WTC11 (cell line): ENCODE measurements around the gene KCNA2. TPM values are rescaled to one million over a fixed set of nuclear protein-coding genes. Genes with fewer than 3 reads are reported as not detected.

ENCODE experiments used
- ATAC-seq: fragments of 200-7000 bp; cut with Tn5 transposase; 2 replicates; pipeline ENCODE4 v1.10.0; 2021; ENCODE audit warnings: mild to moderate bottlenecking, moderate library complexity
- CTCF ChIA-PET: fragments of 300-600 bp; sonication (Branson Sonifier 250); formaldehyde crosslinking; loops from one replicate; lab custom pipeline; 2021; ENCODE audit warnings: antibody characterized with exemption; lab: Charles Lee
- POLR2A ChIA-PET: fragments of 350-600 bp; sonication (Branson Sonifier 250); formaldehyde crosslinking; loops from one replicate; lab custom pipeline; 2021; ENCODE audit warnings: antibody characterized with exemption; lab: Charles Lee
- DNase-seq: peaks from one replicate; pipeline ENCODE4 v3.0.0; 2021; ENCODE audit warnings: low spot score
- H3K27ac Mint-ChIP-seq: 2 replicates; pipeline ENCODE4 v1.8.0; 2021; ENCODE audit warnings: mixed read lengths
- H3K27me3 Mint-ChIP-seq: 2 replicates; pipeline ENCODE4 v1.8.0; 2021; ENCODE audit warnings: low read depth, mild to moderate bottlenecking, moderate library complexity, mixed read lengths
- H3K36me3 Mint-ChIP-seq: 2 replicates; pipeline ENCODE4 v1.8.0; 2021; ENCODE audit warnings: mixed read lengths
- H3K4me1 Mint-ChIP-seq: 2 replicates; pipeline ENCODE4 v1.8.0; 2022; ENCODE audit warnings: mixed read lengths
- H3K4me3 Mint-ChIP-seq: 2 replicates; pipeline ENCODE4 v1.8.0; 2021; ENCODE audit warnings: mild to moderate bottlenecking, moderate library complexity, mixed read lengths
- H3K9me3 Mint-ChIP-seq: 2 replicates; pipeline ENCODE4 v1.8.0; 2021; ENCODE audit warnings: mixed read lengths
- ATF2 ChIP-seq: sonication (generic); formaldehyde crosslinking; IDR thresholded peaks from 2 replicates; pipeline ENCODE4 v1.8.1; 2022; ENCODE audit warnings: low read depth, missing genetic modification reagents, borderline replicate concordance
- ELF4 ChIP-seq: sonication (generic); formaldehyde crosslinking; IDR thresholded peaks from 2 replicates; pipeline ENCODE4 v1.8.1; 2022; ENCODE audit warnings: low read depth, mild to moderate bottlenecking, moderate library complexity, missing genetic modification reagents
- ESRRA ChIP-seq: sonication (generic); formaldehyde crosslinking; IDR thresholded peaks from 2 replicates; pipeline ENCODE4 v1.8.1; 2022; ENCODE audit warnings: mild to moderate bottlenecking, missing genetic modification reagents, borderline replicate concordance
- FOXK1 ChIP-seq: sonication (generic); formaldehyde crosslinking; IDR thresholded peaks from 2 replicates; pipeline ENCODE4 v1.8.0; 2022; ENCODE audit warnings: mild to moderate bottlenecking, moderate library complexity, missing genetic modification reagents
- GABPB1 ChIP-seq: sonication (generic); formaldehyde crosslinking; IDR thresholded peaks from 2 replicates; pipeline ENCODE4 v1.8.1; 2023; ENCODE audit warnings: mild to moderate bottlenecking, missing genetic modification reagents
- GTF2I ChIP-seq: fragments of 250-450 bp; sonication (Bioruptor Pico); conservative IDR thresholded peaks from 2 replicates; pipeline ENCODE4 v1.4.0; 2021; ENCODE audit warnings: mild to moderate bottlenecking
- IRF2 ChIP-seq: sonication (generic); formaldehyde crosslinking; IDR thresholded peaks from 2 replicates; pipeline ENCODE4 v1.8.0; 2022; ENCODE audit warnings: low read depth, missing genetic modification reagents, borderline replicate concordance
- MXD4 ChIP-seq: fragments of 250-450 bp; sonication (Bioruptor Pico); IDR thresholded peaks from 2 replicates; pipeline ENCODE4 v1.8.0; 2021; ENCODE audit warnings: mild to moderate bottlenecking, moderate library complexity, borderline replicate concordance
- NFATC4 ChIP-seq: fragments of 250-450 bp; sonication (Bioruptor Pico); IDR thresholded peaks from 2 replicates; pipeline ENCODE4 v1.9.0; 2021; ENCODE audit warnings: mild to moderate bottlenecking
- NFE2L1 ChIP-seq: sonication (generic); formaldehyde crosslinking; IDR thresholded peaks from 2 replicates; pipeline ENCODE4 v1.8.1; 2023; ENCODE audit warnings: missing genetic modification reagents
- NR1H2 ChIP-seq: sonication (generic); formaldehyde crosslinking; IDR thresholded peaks from 2 replicates; pipeline ENCODE4 v1.9.0; 2021; ENCODE audit warnings: mild to moderate bottlenecking, moderate library complexity, missing genetic modification reagents
- STAT6 ChIP-seq: sonication (generic); formaldehyde crosslinking; conservative IDR thresholded peaks from 2 replicates; pipeline ENCODE4 v1.8.1; 2023; ENCODE audit warnings: mild to moderate bottlenecking, low read depth, missing genetic modification reagents, moderate library complexity
- TEAD1 ChIP-seq: sonication (generic); formaldehyde crosslinking; IDR thresholded peaks from 2 replicates; pipeline ENCODE4 v1.8.0; 2022; ENCODE audit warnings: mild to moderate bottlenecking, missing genetic modification reagents
- ZNF121 ChIP-seq: sonication (generic); formaldehyde crosslinking; IDR thresholded peaks from 2 replicates; pipeline ENCODE4 v1.8.0; 2023; ENCODE audit warnings: missing genetic modification reagents
- ZNF263 ChIP-seq: sonication (generic); formaldehyde crosslinking; IDR thresholded peaks from 2 replicates; pipeline ENCODE4 v1.8.1; 2022; ENCODE audit warnings: low read depth, mild to moderate bottlenecking, moderate library complexity, missing genetic modification reagents
- ZNF423 ChIP-seq: fragments of 250-450 bp; sonication (Bioruptor Pico); IDR thresholded peaks from 2 replicates; pipeline ENCODE4 v2.1.2; 2022; ENCODE audit warnings: mild to moderate bottlenecking, moderate library complexity
- ZNF425 ChIP-seq: fragments of 250-450 bp; sonication (Bioruptor Pico); conservative IDR thresholded peaks from 2 replicates; pipeline ENCODE4 v1.9.0; 2021; ENCODE audit warnings: mild to moderate bottlenecking
- ZNF532 ChIP-seq: fragments of 250-450 bp; sonication (Bioruptor Pico); IDR thresholded peaks from 2 replicates; pipeline ENCODE4 v1.9.0; 2021; ENCODE audit warnings: mild to moderate bottlenecking, borderline replicate concordance
- total RNA-seq: library from RNA; stranded (reverse); gene quantifications from 3 replicates; pipeline ENCODE4 v1.2.3, GENCODE V29; 2021
- TF ChIP-seq, protein P1 (sequence below): sonication (generic); formaldehyde crosslinking; IDR thresholded peaks from 2 replicates; pipeline ENCODE4 v1.8.1; 2023; ENCODE audit warnings: mild to moderate bottlenecking, missing genetic modification reagents
- TF ChIP-seq, protein P2 (sequence below): sonication (generic); formaldehyde crosslinking; IDR thresholded peaks from 2 replicates; pipeline ENCODE4 v1.8.0; 2023; ENCODE audit warnings: mild to moderate bottlenecking, missing genetic modification reagents
- TF ChIP-seq, protein P3 (sequence below): fragments of 250-450 bp; sonication (Bioruptor Pico); IDR thresholded peaks from 2 replicates; pipeline ENCODE4 v1.8.0; 2021; ENCODE audit warnings: mild to moderate bottlenecking

KCNA2 gene
- total RNA-seq, 1 experiment from 2014 or later: 0.50 TPM

DNA sequence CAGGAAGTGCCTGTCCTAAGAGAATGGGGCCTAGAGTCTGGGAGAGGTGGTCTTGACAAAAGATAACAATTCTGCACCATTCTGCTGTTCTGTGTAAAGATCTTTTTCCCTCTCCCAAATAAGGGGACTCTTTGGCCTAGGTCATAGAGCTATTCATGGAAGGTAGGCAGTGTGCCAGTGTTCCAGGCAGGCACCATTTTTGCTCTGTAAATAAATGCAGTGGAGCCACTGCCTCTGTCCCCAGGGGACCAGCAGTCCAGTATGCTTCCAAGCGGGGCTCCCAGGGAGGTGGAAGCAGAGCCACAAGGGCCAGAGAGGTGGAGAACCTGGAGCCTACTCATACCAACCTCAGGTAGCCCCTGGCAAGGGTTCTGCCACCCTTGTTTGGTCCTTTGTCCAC lies 25.9 kb downstream of the KCNA2 start (continued):
- TF ChIP-seq ZNF425 (CRISPR knock-in tag) (no peak), ZNF121 (no peak), ZNF263 (CRISPR knock-in tag) (no peak), NFATC4 (no peak), ZNF423 (CRISPR knock-in tag) (no peak), TEAD1 (CRISPR knock-in tag) (no peak), ESRRA (CRISPR knock-in tag) (no peak)

GRCh38 chr1:110579460-110579859 lies 26.7 kb downstream of the KCNA2 start:
- DNase-seq: no peak
- H3K4me1 Mint-ChIP-seq: no peaks in the 10 kb centered on the region
- H3K9me3 Mint-ChIP-seq: peaks cover 8% of the 10 kb centered on the region
- no peak for ATAC-seq
- H3K4me3 Mint-ChIP-seq: no peak overlapping the region
- CTCF ChIA-PET: interaction anchor here (1.0 kb wide), 1 partner anchor 24 kb away, joined by 3 read pairs; no protein-coding TSS in a partner anchor
- H3K27ac Mint-ChIP-seq: no peak overlapping the region
- H3K36me3 Mint-ChIP-seq: no peaks in the 10 kb centered on the region
- POLR2A ChIA-PET: no interaction called here
- H3K27me3 Mint-ChIP-seq: peaks cover 74% of the 10 kb centered on the region
- TF ChIP-seq MXD4 (CRISPR knock-in tag) (no peak), GTF2I (CRISPR knock-in tag) (no peak), ATF2 (CRISPR knock-in tag) (no peak), GABPB1 (CRISPR knock-in tag) (no peak), STAT6 (CRISPR knock-in tag) (no peak), NR1H2 (CRISPR knock-in tag) (no peak), ELF4 (CRISPR knock-in tag) (no peak), ZNF263 (CRISPR knock-in tag) (no peak), NFE2L1 (no peak), IRF2 (CRISPR knock-in tag) (no peak), ZNF532 (CRISPR knock-in tag) (no peak), FOXK1 (no peak)
- TF ChIP-seq, protein P1, sequence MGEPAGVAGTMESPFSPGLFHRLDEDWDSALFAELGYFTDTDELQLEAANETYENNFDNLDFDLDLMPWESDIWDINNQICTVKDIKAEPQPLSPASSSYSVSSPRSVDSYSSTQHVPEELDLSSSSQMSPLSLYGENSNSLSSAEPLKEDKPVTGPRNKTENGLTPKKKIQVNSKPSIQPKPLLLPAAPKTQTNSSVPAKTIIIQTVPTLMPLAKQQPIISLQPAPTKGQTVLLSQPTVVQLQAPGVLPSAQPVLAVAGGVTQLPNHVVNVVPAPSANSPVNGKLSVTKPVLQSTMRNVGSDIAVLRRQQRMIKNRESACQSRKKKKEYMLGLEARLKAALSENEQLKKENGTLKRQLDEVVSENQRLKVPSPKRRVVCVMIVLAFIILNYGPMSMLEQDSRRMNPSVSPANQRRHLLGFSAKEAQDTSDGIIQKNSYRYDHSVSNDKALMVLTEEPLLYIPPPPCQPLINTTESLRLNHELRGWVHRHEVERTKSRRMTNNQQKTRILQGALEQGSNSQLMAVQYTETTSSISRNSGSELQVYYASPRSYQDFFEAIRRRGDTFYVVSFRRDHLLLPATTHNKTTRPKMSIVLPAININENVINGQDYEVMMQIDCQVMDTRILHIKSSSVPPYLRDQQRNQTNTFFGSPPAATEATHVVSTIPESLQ (CRISPR knock-in tag): no peak
- TF ChIP-seq, protein P2, sequence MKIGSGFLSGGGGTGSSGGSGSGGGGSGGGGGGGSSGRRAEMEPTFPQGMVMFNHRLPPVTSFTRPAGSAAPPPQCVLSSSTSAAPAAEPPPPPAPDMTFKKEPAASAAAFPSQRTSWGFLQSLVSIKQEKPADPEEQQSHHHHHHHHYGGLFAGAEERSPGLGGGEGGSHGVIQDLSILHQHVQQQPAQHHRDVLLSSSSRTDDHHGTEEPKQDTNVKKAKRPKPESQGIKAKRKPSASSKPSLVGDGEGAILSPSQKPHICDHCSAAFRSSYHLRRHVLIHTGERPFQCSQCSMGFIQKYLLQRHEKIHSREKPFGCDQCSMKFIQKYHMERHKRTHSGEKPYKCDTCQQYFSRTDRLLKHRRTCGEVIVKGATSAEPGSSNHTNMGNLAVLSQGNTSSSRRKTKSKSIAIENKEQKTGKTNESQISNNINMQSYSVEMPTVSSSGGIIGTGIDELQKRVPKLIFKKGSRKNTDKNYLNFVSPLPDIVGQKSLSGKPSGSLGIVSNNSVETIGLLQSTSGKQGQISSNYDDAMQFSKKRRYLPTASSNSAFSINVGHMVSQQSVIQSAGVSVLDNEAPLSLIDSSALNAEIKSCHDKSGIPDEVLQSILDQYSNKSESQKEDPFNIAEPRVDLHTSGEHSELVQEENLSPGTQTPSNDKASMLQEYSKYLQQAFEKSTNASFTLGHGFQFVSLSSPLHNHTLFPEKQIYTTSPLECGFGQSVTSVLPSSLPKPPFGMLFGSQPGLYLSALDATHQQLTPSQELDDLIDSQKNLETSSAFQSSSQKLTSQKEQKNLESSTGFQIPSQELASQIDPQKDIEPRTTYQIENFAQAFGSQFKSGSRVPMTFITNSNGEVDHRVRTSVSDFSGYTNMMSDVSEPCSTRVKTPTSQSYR (CRISPR knock-in tag): no peak
- TF ChIP-seq, protein P3, sequence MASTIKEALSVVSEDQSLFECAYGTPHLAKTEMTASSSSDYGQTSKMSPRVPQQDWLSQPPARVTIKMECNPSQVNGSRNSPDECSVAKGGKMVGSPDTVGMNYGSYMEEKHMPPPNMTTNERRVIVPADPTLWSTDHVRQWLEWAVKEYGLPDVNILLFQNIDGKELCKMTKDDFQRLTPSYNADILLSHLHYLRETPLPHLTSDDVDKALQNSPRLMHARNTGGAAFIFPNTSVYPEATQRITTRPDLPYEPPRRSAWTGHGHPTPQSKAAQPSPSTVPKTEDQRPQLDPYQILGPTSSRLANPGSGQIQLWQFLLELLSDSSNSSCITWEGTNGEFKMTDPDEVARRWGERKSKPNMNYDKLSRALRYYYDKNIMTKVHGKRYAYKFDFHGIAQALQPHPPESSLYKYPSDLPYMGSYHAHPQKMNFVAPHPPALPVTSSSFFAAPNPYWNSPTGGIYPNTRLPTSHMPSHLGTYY (CRISPR knock-in tag): no peak
